HUDEP-2 (cell line): ENCODE measurements around the gene ZBTB38.
A peak's percentile ranks its signal among the peaks of the same experiment; 100 is the strongest.

ENCODE experiments used
- DNase-seq, 76 experiments: peaks; one replicate each; lab custom pipeline; 2025; ENCODE audit not compliant: unreplicated experiment in 76 of 76; lab: John Stamatoyannopoulos, UW

The ZBTB38 gene

DNA sequence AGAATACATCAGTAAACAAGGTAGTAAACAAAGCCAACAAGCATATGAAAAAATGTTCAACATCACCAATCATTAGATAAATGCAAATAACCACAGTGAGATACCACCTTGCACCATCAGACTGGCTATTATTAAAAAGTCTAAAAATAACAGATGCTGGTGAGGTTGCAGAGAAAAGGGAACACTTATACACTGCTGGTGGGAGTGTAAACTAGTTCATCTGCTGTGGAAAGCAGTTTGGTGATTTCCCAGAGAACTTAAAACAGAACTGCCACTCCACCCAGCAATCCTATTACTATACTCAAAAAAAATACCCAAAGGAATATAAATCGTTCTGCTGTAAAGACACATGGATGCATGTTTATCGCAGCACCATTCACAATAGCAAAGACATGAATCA, 30.3 kb upstream of the ZBTB38 start:
- DNase-seq, result no peak

DNA sequence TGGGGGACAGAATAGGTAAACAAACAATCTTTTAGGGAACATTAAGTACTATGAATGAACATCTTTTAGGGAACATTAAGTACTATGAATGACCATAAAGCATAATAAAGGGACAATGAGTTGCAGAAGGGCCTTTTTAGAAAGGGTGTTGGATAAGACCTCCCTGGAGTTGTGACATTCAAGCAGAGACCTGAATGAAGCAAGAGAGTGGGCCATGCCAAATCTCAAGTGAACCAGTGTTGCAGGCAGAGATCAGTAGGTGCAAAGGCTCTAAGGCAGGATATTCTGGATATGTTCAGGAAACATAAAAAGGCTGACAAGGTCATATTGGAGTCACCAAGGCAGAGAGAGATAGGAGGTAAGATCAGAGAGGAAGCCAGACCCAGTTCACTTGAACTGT, 29.4 kb upstream of the ZBTB38 start:
- DNase-seq, result no peak

GRCh38 chr3:141341536-141341935, 26.8 kb upstream of the ZBTB38 start:
- DNase-seq, result no peak

DNA sequence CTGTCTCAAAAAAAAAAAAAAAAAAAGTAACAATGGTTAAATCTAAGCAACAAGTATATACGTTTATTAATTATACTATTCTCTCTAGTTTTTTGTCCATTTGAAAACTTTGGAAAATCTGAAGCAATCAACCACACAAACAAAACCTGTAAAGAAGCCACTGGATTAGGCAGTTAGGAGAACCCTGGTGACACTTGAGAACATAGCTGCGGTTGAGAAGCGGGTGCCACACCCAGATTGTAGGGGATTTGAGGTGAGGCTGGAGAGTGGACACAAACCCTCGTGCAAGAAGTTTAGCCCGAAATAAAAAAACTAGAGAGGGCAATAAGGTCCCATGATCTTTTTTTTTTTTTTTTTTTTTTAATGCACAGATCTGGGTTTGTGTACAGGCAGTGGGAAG, 25.9 kb upstream of the ZBTB38 start:
- DNase-seq, result no peak

DNA sequence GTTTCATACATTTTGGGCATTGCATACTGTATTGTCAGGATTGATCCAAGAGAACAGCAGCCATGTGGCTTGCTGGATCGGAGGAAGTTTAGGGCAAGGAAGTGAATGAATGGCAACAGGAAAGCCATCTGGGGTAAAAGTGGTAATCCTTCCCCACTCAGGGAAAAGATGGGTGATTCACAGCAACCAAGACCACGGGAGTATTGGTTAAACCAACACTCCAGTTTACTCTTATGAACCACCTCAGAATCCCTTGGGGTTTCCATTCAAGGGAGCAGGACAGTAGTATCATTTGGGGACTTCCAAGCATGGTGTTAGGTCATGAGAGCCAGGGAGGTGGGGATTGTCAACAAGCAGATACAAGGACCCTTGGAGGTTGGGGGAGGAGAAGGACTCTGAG, 25.2 kb upstream of the ZBTB38 start:
- DNase-seq, result no peak

DNA sequence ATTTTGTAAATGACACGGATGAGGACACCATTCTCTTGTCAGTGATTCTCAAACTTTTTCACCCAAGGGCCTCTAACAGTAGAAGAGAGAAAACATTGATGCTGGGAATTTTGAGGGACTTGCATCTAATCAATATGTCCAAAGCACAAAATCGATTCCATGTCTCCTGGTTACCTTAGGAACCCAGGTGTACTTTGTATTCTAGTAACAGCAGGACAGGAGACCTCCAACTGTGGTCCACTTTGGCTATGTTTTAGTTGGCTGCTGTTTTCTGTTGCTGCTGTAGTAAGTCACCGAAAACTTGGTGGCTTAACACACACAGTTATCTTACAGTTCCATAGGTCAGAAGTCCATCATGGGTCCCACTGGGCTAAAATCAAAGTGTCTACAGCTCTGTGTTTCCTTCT, 24.4 kb upstream of the ZBTB38 start:
- DNase-seq, result no peak

DNA sequence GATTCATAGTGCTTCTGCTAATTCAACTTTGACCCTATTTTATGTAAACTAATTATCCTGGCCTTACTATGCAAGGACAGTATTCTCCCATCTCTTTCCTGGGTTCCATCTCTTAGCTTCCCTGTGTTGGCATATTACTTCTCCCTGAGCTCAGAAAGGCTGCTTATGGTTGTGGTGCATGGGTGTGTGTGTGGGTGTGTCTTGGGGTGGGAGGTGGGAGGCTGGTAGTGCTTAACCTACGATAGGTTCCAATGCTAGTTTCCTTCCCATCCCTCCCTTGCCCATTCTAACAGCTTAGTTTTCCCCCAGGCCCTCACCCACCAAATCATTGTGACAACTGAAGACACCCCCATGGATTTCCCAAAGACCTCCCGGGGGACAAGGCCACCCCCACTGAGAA, 22.8 kb upstream of the ZBTB38 start:
- no peak for DNase-seq

- no peak for DNase-seq
Observed at GRCh38 chr3:141346007-141346406, 22.3 kb upstream of the ZBTB38 start.

DNA sequence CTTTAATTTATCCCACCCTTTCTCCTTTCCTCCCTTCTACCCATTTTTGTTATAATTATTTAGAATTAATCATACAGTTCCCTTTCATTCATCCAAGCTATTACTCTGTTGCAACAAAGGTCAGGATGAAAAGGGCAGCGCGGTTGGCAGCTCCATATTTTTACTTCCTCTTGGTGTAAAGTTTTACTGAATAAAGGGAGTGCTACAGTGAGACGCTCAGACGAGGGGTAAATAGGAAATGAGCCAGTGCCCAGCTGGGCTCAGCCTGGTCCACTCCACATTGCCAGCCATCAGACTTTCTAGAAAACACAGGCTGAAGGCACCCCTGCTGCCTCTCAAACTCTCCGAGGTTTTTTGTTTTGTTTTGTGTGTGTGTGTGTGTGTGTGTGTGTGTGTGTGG, 21.9 kb upstream of the ZBTB38 start:
- DNase-seq, result no peak

DNA sequence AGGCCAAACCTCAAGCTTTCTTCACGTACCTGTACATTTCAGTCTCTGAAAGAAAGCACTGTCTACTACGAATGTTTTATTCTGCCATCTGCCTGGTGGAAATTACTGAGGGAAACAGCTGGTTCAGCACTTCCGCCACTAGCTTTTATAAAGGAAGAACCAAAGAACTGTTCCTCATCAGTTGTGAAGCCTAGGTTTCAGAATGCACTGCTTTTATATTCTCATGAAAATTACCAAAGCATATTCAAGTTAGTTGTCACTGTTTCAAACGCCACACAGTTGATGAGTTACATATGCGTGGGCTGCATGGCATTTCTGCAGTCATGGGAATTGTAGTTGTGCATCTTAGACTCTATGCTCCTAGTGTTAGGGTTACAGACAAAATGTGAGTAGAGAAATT, 21.5 kb upstream of the ZBTB38 start:
- DNase-seq, result no peak

DNA sequence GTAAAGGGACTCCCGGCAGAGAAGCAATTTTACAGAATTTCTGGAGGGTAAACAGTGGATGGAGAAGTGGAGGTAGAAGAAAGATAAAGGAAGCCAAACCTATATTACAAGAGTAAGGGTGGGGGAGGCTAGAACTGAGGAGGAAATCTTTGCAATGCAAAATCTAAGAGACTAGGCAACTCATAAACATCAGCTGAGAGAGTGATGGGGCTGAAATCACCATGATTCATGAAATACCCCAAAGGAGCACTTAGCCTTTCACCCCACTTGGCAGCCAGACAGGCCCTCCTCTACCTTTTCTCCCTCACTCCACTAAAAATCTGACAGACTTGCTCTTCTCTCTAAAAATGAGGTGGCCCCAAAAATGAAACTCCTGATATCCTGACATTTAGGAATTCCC, 19.5 kb upstream of the ZBTB38 start:
- no peak for DNase-seq

GRCh38 chr3:141349711-141350110, 18.6 kb upstream of the ZBTB38 start:
- DNase-seq, result no peak

- no peak for DNase-seq
Observed at GRCh38 chr3:141350666-141351065, 17.6 kb upstream of the ZBTB38 start.

DNA sequence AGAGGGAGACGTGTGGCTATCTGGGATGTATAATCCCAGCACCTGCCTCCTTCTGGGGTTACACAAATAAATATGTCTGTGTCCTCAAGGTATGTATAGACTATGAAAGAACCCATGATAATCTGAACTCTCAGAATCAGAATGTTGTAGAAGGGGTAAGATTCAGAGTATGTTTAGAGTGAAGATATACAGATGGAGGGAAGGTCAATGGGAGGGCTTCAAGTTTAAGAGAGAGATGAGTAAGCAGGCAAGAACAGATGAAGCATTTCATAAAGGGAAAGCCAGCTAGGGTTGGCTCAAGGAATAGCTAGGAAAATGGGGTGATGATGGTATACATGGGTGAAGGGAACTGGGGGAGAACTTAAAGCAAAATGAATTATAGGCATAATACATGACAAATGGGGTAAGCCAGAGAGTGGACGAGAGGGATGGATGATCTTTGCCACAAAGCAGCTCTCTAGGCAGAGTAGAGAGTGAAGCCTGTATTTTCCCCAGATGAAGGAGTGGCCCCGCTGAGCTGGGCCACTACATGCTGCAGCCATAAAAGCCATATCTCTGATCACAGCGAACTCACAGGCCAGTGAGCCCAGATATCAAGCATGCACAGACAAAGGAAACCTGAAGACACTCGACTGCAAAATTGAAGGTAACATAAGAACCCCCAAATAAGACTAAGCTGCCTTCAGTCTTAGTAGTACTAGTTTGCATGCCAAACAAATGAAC, 15.9 kb upstream of the ZBTB38 start:
- DNase-seq, result peak in 2 of 76 experiments; percentile 6 to 31

- DNase-seq, result no peak
Observed at GRCh38 chr3:141353652-141354495, 14.4 kb upstream of the ZBTB38 start.

- no peak for DNase-seq
Observed at GRCh38 chr3:141354517-141354916, 13.8 kb upstream of the ZBTB38 start.

GRCh38 chr3:141355242-141355641, 13.1 kb upstream of the ZBTB38 start:
- no peak for DNase-seq

DNA sequence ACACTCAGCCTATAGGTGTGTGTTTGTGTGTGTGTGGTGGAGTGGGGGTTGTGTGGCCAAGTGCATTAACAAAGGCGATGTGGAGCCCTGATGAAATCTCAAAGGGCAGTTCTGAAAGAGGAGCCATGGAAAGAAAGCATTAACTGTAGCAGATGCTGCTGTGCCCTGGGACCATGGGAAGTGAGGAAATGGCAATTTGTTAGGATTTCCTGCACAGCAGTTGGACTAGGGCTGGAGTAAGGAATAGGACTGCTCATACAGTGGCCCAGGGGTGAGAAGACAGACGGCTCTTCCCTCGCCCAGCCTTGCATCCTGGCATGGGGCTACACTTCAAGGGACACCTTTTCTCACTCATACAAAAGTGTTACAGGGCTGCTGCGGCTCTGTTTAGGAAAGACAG, 12.3 kb upstream of the ZBTB38 start:
- DNase-seq, result no peak

- DNase-seq, result peak in 7 of 76 experiments; percentile 4 to 21 (median 14)
Observed at GRCh38 chr3:141360888-141361598, 7.3 kb upstream of the ZBTB38 start.

DNA sequence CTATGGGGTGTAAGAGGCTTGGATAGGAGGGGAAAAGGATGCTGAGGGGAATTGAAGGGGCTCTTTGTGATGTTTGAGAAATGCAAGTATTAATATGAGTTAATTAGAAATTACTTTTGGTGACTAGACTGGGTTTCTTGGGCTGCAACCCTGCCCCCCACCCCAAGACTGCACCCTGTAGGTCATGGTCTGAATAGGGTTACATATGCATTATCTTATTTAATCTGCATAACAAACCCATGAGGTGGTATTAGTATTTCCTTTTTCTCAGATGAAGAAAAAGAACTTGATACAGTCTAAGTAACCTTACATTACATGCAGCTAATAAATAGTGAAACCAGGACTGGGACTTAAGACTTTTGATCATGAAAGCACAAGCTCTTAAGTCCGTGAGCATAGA, 5.6 kb upstream of the ZBTB38 start:
- DNase-seq, result no peak

GRCh38 chr3:141365201-141365600, 3.1 kb upstream of the ZBTB38 start:
- no peak for DNase-seq
